Glutamatergic neuron (in vitro differentiated cells): ENCODE measurements around the gene TNFRSF14. TPM values are rescaled to one million over a fixed set of nuclear protein-coding genes. Genes with fewer than 3 reads are reported as not detected.
A peak's percentile ranks its signal among the peaks of the same experiment; 100 is the strongest.

ENCODE experiments used
- DNase-seq: peaks from one replicate; pipeline ENCODE4 v3.0.0; 2022
- H3K27ac Mint-ChIP-seq: one replicate; pipeline ENCODE4 v1.8.0; 2020; ENCODE audit warnings: mild to moderate bottlenecking, mixed read lengths, inconsistent platforms; ENCODE audit not compliant: unreplicated experiment
- H3K27me3 Mint-ChIP-seq: one replicate; pipeline ENCODE4 v1.8.0; 2020; ENCODE audit warnings: mild to moderate bottlenecking, moderate library complexity, mixed read lengths, inconsistent platforms; ENCODE audit not compliant: unreplicated experiment
- H3K36me3 Mint-ChIP-seq: one replicate; pipeline ENCODE4 v1.8.0; 2020; ENCODE audit warnings: mild to moderate bottlenecking, mixed read lengths, inconsistent platforms; ENCODE audit not compliant: unreplicated experiment
- H3K4me1 Mint-ChIP-seq: one replicate; pipeline ENCODE4 v1.8.0; 2020; ENCODE audit warnings: mild to moderate bottlenecking, low read depth, mixed read lengths, inconsistent platforms; ENCODE audit not compliant: unreplicated experiment
- H3K4me3 Mint-ChIP-seq: one replicate; pipeline ENCODE4 v1.8.0; 2020; ENCODE audit warnings: mild to moderate bottlenecking, mixed read lengths, inconsistent platforms; ENCODE audit not compliant: unreplicated experiment
- H3K9me3 Mint-ChIP-seq: one replicate; pipeline ENCODE4 v1.8.0; 2020; ENCODE audit warnings: mild to moderate bottlenecking, moderate library complexity, mixed read lengths, inconsistent platforms; ENCODE audit not compliant: unreplicated experiment
- CTCF ChIP-seq: fragments of 200-600 bp; sonication (generic); IDR thresholded peaks from one replicate; pipeline ENCODE4 v1.5.0; 2021; ENCODE audit not compliant: partially characterized antibody, unreplicated experiment
- total RNA-seq: library from RNA; stranded (reverse); fragmentation: NEBNext Ultra II Directional; extraction: Animal tissue kit (Norgen Biotek cat#: 25700); gene quantifications from one replicate; pipeline ENCODE4 v1.2.1, GENCODE V29; 2021; ENCODE audit not compliant: unreplicated experiment

The TNFRSF14 gene
- total RNA-seq, 1 donor from 2014 or later, result 1.2 TPM

DNA sequence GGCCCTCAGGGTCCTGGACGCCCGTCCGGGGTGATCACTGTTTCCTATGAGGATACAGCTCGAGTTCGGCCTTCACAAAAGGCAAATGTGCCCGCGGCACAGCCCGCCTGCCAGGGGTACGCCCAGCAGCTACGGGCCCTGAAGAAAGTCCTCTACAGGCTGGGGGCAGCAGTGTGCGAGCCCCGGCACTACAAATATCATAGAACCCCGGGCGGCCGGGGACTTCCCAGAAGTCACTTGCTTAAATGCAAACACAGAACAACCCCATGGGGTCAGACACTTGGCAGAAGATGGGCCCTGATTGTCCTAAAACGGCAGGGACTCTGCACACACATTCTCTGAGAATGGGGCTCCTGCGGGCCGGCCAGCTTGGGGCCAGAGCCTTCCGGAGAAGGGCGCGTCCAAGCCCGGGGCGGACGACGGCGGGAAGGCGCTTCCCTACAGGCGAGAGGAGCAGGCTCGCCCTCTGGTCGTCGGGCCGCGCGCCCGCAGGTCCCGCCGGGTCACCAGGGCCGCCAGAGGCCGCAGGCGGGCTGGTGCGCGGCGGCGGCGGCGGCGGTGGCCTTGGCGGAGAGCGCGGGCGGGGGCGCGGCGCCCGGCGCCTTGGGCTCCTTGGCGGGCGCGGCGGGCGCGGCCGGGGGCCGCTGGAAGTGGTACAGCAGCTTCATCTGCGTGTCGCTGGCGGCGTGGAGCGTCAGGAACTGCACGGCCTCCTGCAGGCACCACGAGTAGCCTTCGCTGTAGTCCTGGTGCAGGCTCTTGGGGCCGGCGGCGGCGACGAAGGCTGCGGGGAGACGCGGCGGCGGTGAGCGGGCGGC is 27.0 kb upstream of the TNFRSF14 start:
- Mint-ChIP-seq H3K27ac (no peak overlapping the region), H3K27me3 (peaks cover 11% of the 10 kb centered on the region), H3K9me3 (peaks cover 4% of the 10 kb centered on the region), H3K4me1 (peaks cover 18% of the 10 kb centered on the region), H3K36me3 (no peaks in the 10 kb centered on the region), H3K4me3 (peak overlapping the region; percentile 61)
- no peak for TF ChIP-seq CTCF
- DNase-seq, result peak; percentile 70

- H3K4me1 Mint-ChIP-seq, result peaks cover 14% of the 10 kb centered on the region
Observed at GRCh38 chr1:2529784-2530512, 26.2 kb upstream of the TNFRSF14 start, which contains the start of gene HES5. HES5 (minus strand) TSS chr1:2530263; CDS start chr1:2530164, 99 bp downstream.

GRCh38 chr1:2530513-2531361 is 25.4 kb upstream of the TNFRSF14 start:
- H3K9me3 Mint-ChIP-seq, result no peaks in the 10 kb centered on the region
- no peaks in the 10 kb centered on the region for H3K36me3 Mint-ChIP-seq
- no peak overlapping the region for H3K27ac Mint-ChIP-seq
- no peak for DNase-seq
- peaks cover 14% of the 10 kb centered on the region for H3K4me1 Mint-ChIP-seq
- H3K4me3 Mint-ChIP-seq, result no peak overlapping the region
- no peak for TF ChIP-seq CTCF
- H3K27me3 Mint-ChIP-seq, result peaks cover 17% of the 10 kb centered on the region

More at GRCh38 chr1:2529784-2530512, 26.2 kb upstream of the TNFRSF14 start, which contains the start of gene HES5:
- Mint-ChIP-seq H3K4me3 (peak within 1 kb of the TSS; percentile 61), H3K36me3 (no peaks in the 10 kb centered on the region), H3K27ac (no peak within 1 kb of the TSS), H3K27me3 (peaks cover 14% of the 10 kb centered on the region), H3K9me3 (peaks cover 4% of the 10 kb centered on the region)
- DNase-seq, result peak; percentile 82
- no peak for TF ChIP-seq CTCF

DNA sequence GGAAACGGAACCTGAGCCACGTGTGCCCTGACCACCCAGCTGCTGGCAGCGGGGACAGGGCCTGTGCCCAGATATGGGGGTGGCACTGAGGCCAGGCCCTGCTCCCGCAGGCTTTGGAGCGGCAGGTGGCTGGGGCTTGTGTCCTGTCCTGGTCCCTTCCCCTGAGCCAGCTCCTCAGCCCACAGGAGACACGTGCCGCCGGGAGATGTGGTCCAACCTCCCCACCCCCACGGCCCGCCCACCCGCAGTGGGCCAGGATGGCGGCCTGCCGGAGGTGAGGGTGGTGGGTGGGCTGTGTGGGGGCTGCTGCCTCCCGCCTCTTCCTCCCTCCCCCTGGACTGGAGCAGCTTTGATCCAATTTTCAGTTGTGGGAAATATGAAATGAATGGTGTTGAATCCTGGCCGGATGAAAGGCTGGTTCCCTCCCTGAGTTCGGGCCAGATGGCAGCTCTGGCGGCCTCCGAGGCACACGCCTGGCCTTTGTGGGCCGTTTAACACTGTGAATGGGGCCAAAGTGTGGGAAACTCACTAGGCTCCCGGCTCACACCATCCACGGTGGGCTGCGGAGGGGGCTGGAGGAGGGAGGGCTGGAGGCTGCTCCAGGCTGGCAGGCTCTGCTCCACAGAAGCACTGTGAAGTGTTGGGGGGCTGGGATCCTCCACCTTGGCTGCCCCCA is 23.5 kb upstream of the TNFRSF14 start:
- Mint-ChIP-seq H3K27me3 (peaks cover 16% of the 10 kb centered on the region), H3K9me3 (no peaks in the 10 kb centered on the region), H3K4me3 (no peak overlapping the region), H3K4me1 (peaks cover 15% of the 10 kb centered on the region), H3K27ac (no peak overlapping the region), H3K36me3 (no peaks in the 10 kb centered on the region)
- TF ChIP-seq CTCF, result no peak
- no peak for DNase-seq
